ENCODE results near the gene CEP83.
A peak's percentile ranks its signal among the peaks of the same experiment; 100 is the strongest.

The CEP83 gene

GRCh38 chr12:94290353-94290752 lies 169.3 kb downstream of the CEP83 start:
- no CpG with 5 or more reads among the region's 4 CpGs for WGBS, 2 donors (ENCODE audit: extremely low coverage in 2 of 2, insufficient read length in 2 of 2, insufficient replicate concordance in 1 of 2)

GRCh38 chr12:94289461-94290312 lies 170.0 kb downstream of the CEP83 start:
- Histone ChIP-seq H3K9ac (ENCODE audit: low read depth, low read length, poor library complexity) (no peak overlapping the region), H3K27ac (replicated peaks; ENCODE audit: low read length) (peak overlapping the region; percentile 67)
- WGBS, 2 donors (ENCODE audit: extremely low coverage in 2 of 2, insufficient read length in 2 of 2, insufficient replicate concordance in 1 of 2), result no CpG with 5 or more reads among the region's 13 CpGs

More at GRCh38 chr12:94290353-94290752, 169.3 kb downstream of the CEP83 start:
- Histone ChIP-seq H3K36me3 (replicated peaks in 1 of 2; ENCODE audit: control insufficient read depth in 2 of 2, insufficient read depth in 2 of 2, low read length in 2 of 2) (peaks cover 2 to 11% of the 10 kb centered on the region in 2 donors), H2BK12ac (ENCODE audit: low read length) (no peak overlapping the region), H3K9me3 (replicated peaks in 1 of 2; ENCODE audit: control insufficient read depth in 2 of 2, insufficient read depth in 1 of 2, low read depth in 1 of 2, low read length in 2 of 2) (no peaks in the 10 kb centered on the region), H3K18ac (ENCODE audit: low read length) (no peak overlapping the region), H3K27ac (replicated peaks; ENCODE audit: low read length) (peak overlapping the region; percentile 67), H2BK5ac (ENCODE audit: low read length) (no peak overlapping the region), H2BK15ac (ENCODE audit: low read length) (no peak overlapping the region), H3K4me1 (ENCODE audit: control insufficient read depth in 2 of 2, insufficient read depth in 1 of 2, low read depth in 1 of 2, low read length in 2 of 2) (peaks cover 0 to 23% of the 10 kb centered on the region in 2 donors), H2AFZ (ENCODE audit: low read length) (no peak overlapping the region), H3K4me2 (ENCODE audit: insufficient read depth, low read length, poor library complexity, severe bottlenecking) (peak overlapping the region; percentile 19), H3K23ac (ENCODE audit: low read depth, low read length, poor library complexity) (no peak overlapping the region), H3K4me3 (ENCODE audit: low read length in 2 of 2) (no peak overlapping the region), H4K91ac (ENCODE audit: low read depth, low read length, poor library complexity) (no peak overlapping the region), H4K8ac (ENCODE audit: low read depth, low read length) (no peak overlapping the region), H3K14ac (ENCODE audit: low read length) (no peak overlapping the region), H2BK120ac (ENCODE audit: low read depth, low read length) (no peak overlapping the region), H3K9ac (ENCODE audit: low read depth, low read length, poor library complexity) (no peak overlapping the region), H3K79me1 (ENCODE audit: low read depth, low read length) (no peaks in the 10 kb centered on the region), H3K27me3 (ENCODE audit: control insufficient read depth in 3 of 3, insufficient read depth in 3 of 3, low read depth in 1 of 3, low read length in 3 of 3) (no peaks in the 10 kb centered on the region), H3K4ac (ENCODE audit: low read length) (no peak overlapping the region), H2AK5ac (ENCODE audit: low read depth, low read length) (no peak overlapping the region)
- DNase-seq (ENCODE audit: low spot score), result peak; percentile 12

GRCh38 chr12:94287245-94287628 lies 172.4 kb downstream of the CEP83 start:
- Histone ChIP-seq H3K23ac (ENCODE audit: low read depth, low read length, poor library complexity) (no peak overlapping the region), H2BK5ac (ENCODE audit: low read length) (no peak overlapping the region), H3K4me1 (ENCODE audit: control insufficient read depth in 2 of 2, insufficient read depth in 1 of 2, low read depth in 1 of 2, low read length in 2 of 2) (peaks cover 0 to 23% of the 10 kb centered on the region in 2 donors), H3K36me3 (replicated peaks in 1 of 2; ENCODE audit: control insufficient read depth in 2 of 2, insufficient read depth in 2 of 2, low read length in 2 of 2) (peaks cover 0 to 8% of the 10 kb centered on the region in 2 donors), H4K8ac (ENCODE audit: low read depth, low read length) (no peak overlapping the region), H3K4ac (ENCODE audit: low read length) (no peak overlapping the region), H2AFZ (ENCODE audit: low read length) (no peak overlapping the region), H3K9ac (ENCODE audit: low read depth, low read length, poor library complexity) (no peak overlapping the region), H2BK120ac (ENCODE audit: low read depth, low read length) (no peak overlapping the region), H2AK5ac (ENCODE audit: low read depth, low read length) (peak overlapping the region; percentile 2), H3K14ac (ENCODE audit: low read length) (no peak overlapping the region), H4K91ac (ENCODE audit: low read depth, low read length, poor library complexity) (no peak overlapping the region), H2BK15ac (ENCODE audit: low read length) (no peak overlapping the region), H3K4me2 (ENCODE audit: insufficient read depth, low read length, poor library complexity, severe bottlenecking) (no peak overlapping the region), H3K79me1 (ENCODE audit: low read depth, low read length) (no peaks in the 10 kb centered on the region), H3K27me3 (ENCODE audit: control insufficient read depth in 3 of 3, insufficient read depth in 3 of 3, low read depth in 1 of 3, low read length in 3 of 3) (no peaks in the 10 kb centered on the region), H3K9me3 (replicated peaks in 1 of 2; ENCODE audit: control insufficient read depth in 2 of 2, insufficient read depth in 1 of 2, low read depth in 1 of 2, low read length in 2 of 2) (no peaks in the 10 kb centered on the region), H3K27ac (replicated peaks; ENCODE audit: low read length) (no peak overlapping the region), H3K4me3 (ENCODE audit: low read length in 2 of 2) (no peak overlapping the region), H3K18ac (ENCODE audit: low read length) (no peak overlapping the region), H2BK12ac (ENCODE audit: low read length) (no peak overlapping the region)
- no peak for DNase-seq (ENCODE audit: low spot score)
- no CpG with 5 or more reads among the region's 10 CpGs for WGBS, 2 donors (ENCODE audit: extremely low coverage in 2 of 2, insufficient read length in 2 of 2, insufficient replicate concordance in 1 of 2)

More at GRCh38 chr12:94289461-94290312, 170.0 kb downstream of the CEP83 start:
- Histone ChIP-seq H2AFZ (ENCODE audit: low read length) (no peak overlapping the region), H4K91ac (ENCODE audit: low read depth, low read length, poor library complexity) (no peak overlapping the region), H3K4me1 (ENCODE audit: control insufficient read depth in 2 of 2, insufficient read depth in 1 of 2, low read depth in 1 of 2, low read length in 2 of 2) (peaks cover 0 to 23% of the 10 kb centered on the region in 2 donors), H3K9me3 (replicated peaks in 1 of 2; ENCODE audit: control insufficient read depth in 2 of 2, insufficient read depth in 1 of 2, low read depth in 1 of 2, low read length in 2 of 2) (no peaks in the 10 kb centered on the region), H3K4ac (ENCODE audit: low read length) (no peak overlapping the region), H3K23ac (ENCODE audit: low read depth, low read length, poor library complexity) (no peak overlapping the region), H2BK12ac (ENCODE audit: low read length) (no peak overlapping the region), H3K14ac (ENCODE audit: low read length) (no peak overlapping the region), H3K18ac (ENCODE audit: low read length) (no peak overlapping the region), H2BK15ac (ENCODE audit: low read length) (no peak overlapping the region), H2AK5ac (ENCODE audit: low read depth, low read length) (no peak overlapping the region), H3K36me3 (replicated peaks in 1 of 2; ENCODE audit: control insufficient read depth in 2 of 2, insufficient read depth in 2 of 2, low read length in 2 of 2) (peaks cover 0 to 6% of the 10 kb centered on the region in 2 donors), H2BK120ac (ENCODE audit: low read depth, low read length) (no peak overlapping the region), H3K27me3 (ENCODE audit: control insufficient read depth in 3 of 3, insufficient read depth in 3 of 3, low read depth in 1 of 3, low read length in 3 of 3) (no peaks in the 10 kb centered on the region), H3K79me1 (ENCODE audit: low read depth, low read length) (no peaks in the 10 kb centered on the region), H2BK5ac (ENCODE audit: low read length) (no peak overlapping the region), H3K4me2 (ENCODE audit: insufficient read depth, low read length, poor library complexity, severe bottlenecking) (peak overlapping the region; percentile 19), H4K8ac (ENCODE audit: low read depth, low read length) (no peak overlapping the region), H3K4me3 (ENCODE audit: low read length in 2 of 2) (no peak overlapping the region)
- DNase-seq (ENCODE audit: low spot score), result no peak

GRCh38 chr12:94286583-94287244 lies 173.0 kb downstream of the CEP83 start:
- H3K4me3 ChIP-seq (ENCODE audit: low read length in 2 of 2), result no peak overlapping the region
- H4K91ac ChIP-seq (ENCODE audit: low read depth, low read length, poor library complexity), result no peak overlapping the region
- WGBS, 2 donors (ENCODE audit: extremely low coverage in 2 of 2, insufficient read length in 2 of 2, insufficient replicate concordance in 1 of 2), result no CpG with 5 or more reads among the region's 4 CpGs
- no peak overlapping the region for H3K4me2 ChIP-seq (ENCODE audit: insufficient read depth, low read length, poor library complexity, severe bottlenecking)
- H2AK5ac ChIP-seq (ENCODE audit: low read depth, low read length), result peak overlapping the region; percentile 2
- no peak overlapping the region for H2BK15ac ChIP-seq (ENCODE audit: low read length)
- no peak overlapping the region for H3K14ac ChIP-seq (ENCODE audit: low read length)
- H2BK120ac ChIP-seq (ENCODE audit: low read depth, low read length), result no peak overlapping the region
- H2AFZ ChIP-seq (ENCODE audit: low read length), result no peak overlapping the region
- no peak overlapping the region for H3K23ac ChIP-seq (ENCODE audit: low read depth, low read length, poor library complexity)
- no peaks in the 10 kb centered on the region for H3K27me3 ChIP-seq (ENCODE audit: control insufficient read depth in 3 of 3, insufficient read depth in 3 of 3, low read depth in 1 of 3, low read length in 3 of 3)
- no peak overlapping the region for H2BK12ac ChIP-seq (ENCODE audit: low read length)
- H4K8ac ChIP-seq (ENCODE audit: low read depth, low read length), result no peak overlapping the region
- peaks cover 0 to 23% of the 10 kb centered on the region in 2 donors for H3K4me1 ChIP-seq (ENCODE audit: control insufficient read depth in 2 of 2, insufficient read depth in 1 of 2, low read depth in 1 of 2, low read length in 2 of 2)
- no peak overlapping the region for H3K4ac ChIP-seq (ENCODE audit: low read length)
- H3K79me1 ChIP-seq (ENCODE audit: low read depth, low read length), result no peaks in the 10 kb centered on the region
- peaks cover 0 to 8% of the 10 kb centered on the region in 2 donors for H3K36me3 ChIP-seq (replicated peaks in 1 of 2; ENCODE audit: control insufficient read depth in 2 of 2, insufficient read depth in 2 of 2, low read length in 2 of 2)
- no peak overlapping the region for H3K27ac ChIP-seq (replicated peaks; ENCODE audit: low read length)
- H3K18ac ChIP-seq (ENCODE audit: low read length), result peak overlapping the region; percentile 42
- H3K9me3 ChIP-seq (replicated peaks in 1 of 2; ENCODE audit: control insufficient read depth in 2 of 2, insufficient read depth in 1 of 2, low read depth in 1 of 2, low read length in 2 of 2), result no peaks in the 10 kb centered on the region
- no peak overlapping the region for H2BK5ac ChIP-seq (ENCODE audit: low read length)
- DNase-seq (ENCODE audit: low spot score), result no peak
- no peak overlapping the region for H3K9ac ChIP-seq (ENCODE audit: low read depth, low read length, poor library complexity)
